ENCODE measurements around the gene COL25A1. TPM values are rescaled to one million over a fixed set of nuclear protein-coding genes. Genes with fewer than 3 reads are reported as not detected.

The COL25A1 gene
- total and polyA plus RNA-seq, 2 experiments from 2014 or later = 0.25 TPM; not detected in 1

DNA sequence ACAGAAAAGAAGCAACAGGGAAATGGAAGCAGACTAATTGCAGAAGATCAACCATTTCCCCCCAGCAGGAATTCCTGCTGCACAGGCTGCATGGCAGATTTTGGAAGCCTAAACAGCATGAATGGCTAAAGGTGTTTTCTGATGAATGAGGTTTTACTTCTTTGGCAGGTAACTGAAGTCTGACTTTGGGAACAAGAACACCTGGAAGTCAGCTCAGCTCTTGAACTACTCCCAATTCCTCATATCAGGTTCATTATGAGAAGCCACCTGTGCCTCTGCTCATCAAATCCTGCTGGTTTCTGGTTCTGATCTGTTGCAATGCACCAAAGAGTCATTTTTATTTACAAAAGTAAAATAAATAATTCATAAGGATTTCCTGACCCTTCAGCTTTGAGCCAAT, 139.0 kb downstream of the COL25A1 start:
- in situ Hi-C loops (cut with MboI) = no loop called here
- no peak for DNase-seq
- Histone ChIP-seq H3K36me3 (ENCODE audit: low read depth) (no peaks in the 10 kb centered on the region), H3K4me2 (ENCODE audit: unreplicated experiment) (no peak overlapping the region), H3F3A (ENCODE audit: insufficient read depth) (no peaks in the 10 kb centered on the region), H3K79me2 (ENCODE audit: insufficient read depth) (no peaks in the 10 kb centered on the region), H3K4me3 (no peak overlapping the region), H3K27me3 (replicated peaks; ENCODE audit: insufficient read depth) (no peaks in the 10 kb centered on the region), H3K9me2 (ENCODE audit: insufficient read depth) (no peaks in the 10 kb centered on the region), H4K20me1 (ENCODE audit: insufficient read depth) (no peaks in the 10 kb centered on the region), H3K9me3 (ENCODE audit: low read depth) (no peaks in the 10 kb centered on the region), H3K4me1 (ENCODE audit: insufficient read depth) (peaks cover 7% of the 10 kb centered on the region; the same call in 1 of the 2 replicates), H3K9ac (no peak overlapping the region), H2AFZ (no peak overlapping the region), H3K27ac (no peak overlapping the region)
- no peak for TF ChIP-seq EZH2 (IDR thresholded peaks at IDR 0.05; ENCODE audit: insufficient read depth, poor library complexity, severe bottlenecking)
- TF ChIP-seq EZH2phosphoT487 (IDR thresholded peaks at IDR 0.05; ENCODE audit: insufficient read depth, low read depth) = no peak

DNA sequence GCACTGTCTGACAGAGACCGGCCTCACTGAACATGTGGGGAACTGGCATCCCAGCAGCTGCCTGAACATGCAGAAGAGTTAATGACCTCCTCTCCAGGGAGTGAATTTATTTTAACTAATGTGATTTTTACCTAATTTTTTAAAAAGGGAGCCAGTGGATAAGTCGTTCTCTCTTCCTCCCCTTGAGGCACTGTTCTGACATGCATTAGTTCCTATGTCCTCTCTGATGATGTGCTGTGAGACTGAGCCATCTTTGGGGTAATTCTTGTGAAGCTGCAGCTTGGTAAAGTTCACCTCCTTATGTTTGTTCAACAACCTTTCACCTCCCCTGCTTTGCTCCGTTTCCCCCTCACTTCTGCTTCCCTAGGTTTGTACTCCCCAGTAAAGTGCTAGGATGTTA, 139.7 kb downstream of the COL25A1 start:
- H3K4me2 ChIP-seq (ENCODE audit: unreplicated experiment) = no peak overlapping the region
- H3K36me3 ChIP-seq (ENCODE audit: low read depth) = no peaks in the 10 kb centered on the region
- in situ Hi-C loops (cut with MboI) = no loop called here
- no peak overlapping the region for H3K9ac ChIP-seq
- peaks cover 7% of the 10 kb centered on the region; the same call in 1 of the 2 replicates for H3K4me1 ChIP-seq (ENCODE audit: insufficient read depth)
- no peaks in the 10 kb centered on the region for H3K27me3 ChIP-seq (replicated peaks; ENCODE audit: insufficient read depth)
- no peak for DNase-seq
- no peak for TF ChIP-seq EZH2 (IDR thresholded peaks at IDR 0.05; ENCODE audit: insufficient read depth, poor library complexity, severe bottlenecking)
- TF ChIP-seq EZH2phosphoT487 (IDR thresholded peaks at IDR 0.05; ENCODE audit: insufficient read depth, low read depth) = no peak
- H3F3A ChIP-seq (ENCODE audit: insufficient read depth) = no peaks in the 10 kb centered on the region
- H3K27ac ChIP-seq = no peak overlapping the region
- H3K79me2 ChIP-seq (ENCODE audit: insufficient read depth) = no peaks in the 10 kb centered on the region
- no peak overlapping the region for H3K4me3 ChIP-seq
- H3K9me3 ChIP-seq (ENCODE audit: low read depth) = no peaks in the 10 kb centered on the region
- H4K20me1 ChIP-seq (ENCODE audit: insufficient read depth) = no peaks in the 10 kb centered on the region
- 81 to 86% methylated on average over 3 of the region's 3 CpGs for WGBS, 2 experiments (ENCODE audit: low coverage in 1 of 2, low lambda C conversion rate in 2 of 2, missing lambda C conversion rate in 2 of 2)
- no peak overlapping the region for H2AFZ ChIP-seq
- H3K9me2 ChIP-seq (ENCODE audit: insufficient read depth) = no peaks in the 10 kb centered on the region

DNA sequence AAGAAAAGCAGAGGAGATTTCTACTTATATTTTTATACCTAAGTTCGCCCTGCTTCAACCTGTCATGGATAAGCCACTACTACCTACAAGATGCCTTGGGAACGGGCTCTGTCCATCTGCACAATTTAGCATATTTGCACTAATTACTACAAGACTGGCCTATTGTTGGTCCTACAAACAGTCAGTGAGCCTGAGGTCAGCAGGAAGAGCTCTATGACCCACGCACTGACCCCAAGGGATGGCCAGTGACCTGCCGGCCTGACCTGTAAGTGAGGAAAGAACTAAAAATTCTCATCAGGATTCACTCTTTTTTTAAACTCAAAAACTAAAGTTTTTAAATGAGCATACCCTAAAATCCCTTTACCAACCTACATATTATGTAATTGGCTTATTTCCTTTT, 142.0 kb downstream of the COL25A1 start:
- no peaks in the 10 kb centered on the region for H3K36me3 ChIP-seq (ENCODE audit: low read depth)
- no peak for DNase-seq
- 86 to 88% methylated on average over 4 of the region's 4 CpGs for WGBS, 2 experiments (ENCODE audit: low coverage in 1 of 2, low lambda C conversion rate in 2 of 2, missing lambda C conversion rate in 2 of 2)

DNA sequence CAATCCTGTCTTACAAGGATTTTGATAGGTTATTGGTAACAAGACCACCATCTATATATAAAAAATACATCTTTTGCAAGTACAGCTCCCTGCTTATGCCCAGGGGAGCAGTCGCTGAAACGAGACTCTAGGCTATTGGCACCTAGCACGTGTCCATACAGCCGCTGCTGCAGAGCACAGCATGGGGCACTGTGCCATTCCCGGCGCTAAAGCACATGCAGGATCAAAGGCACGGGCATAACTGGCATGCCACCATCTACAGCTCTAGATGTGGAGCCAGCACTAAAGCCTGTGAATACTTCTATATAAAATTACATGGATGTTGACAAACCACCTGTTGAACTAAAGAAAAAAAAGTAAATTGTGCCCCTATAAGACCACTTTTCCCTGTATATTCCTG, 144.8 kb downstream of the COL25A1 start:
- Histone ChIP-seq H3F3A (ENCODE audit: insufficient read depth) (no peaks in the 10 kb centered on the region), H3K4me3 (no peak overlapping the region), H3K27me3 (replicated peaks; ENCODE audit: insufficient read depth) (no peaks in the 10 kb centered on the region), H2AFZ (no peak overlapping the region), H3K9me2 (ENCODE audit: insufficient read depth) (no peaks in the 10 kb centered on the region), H3K9me3 (ENCODE audit: low read depth) (no peaks in the 10 kb centered on the region), H3K4me2 (ENCODE audit: unreplicated experiment) (no peak overlapping the region), H3K4me1 (ENCODE audit: insufficient read depth) (no peaks in the 10 kb centered on the region), H3K79me2 (ENCODE audit: insufficient read depth) (no peaks in the 10 kb centered on the region), H4K20me1 (ENCODE audit: insufficient read depth) (no peaks in the 10 kb centered on the region), H3K27ac (no peak overlapping the region), H3K36me3 (ENCODE audit: low read depth) (no peaks in the 10 kb centered on the region), H3K9ac (no peak overlapping the region)
- WGBS, 2 experiments (ENCODE audit: low coverage in 1 of 2, low lambda C conversion rate in 2 of 2, missing lambda C conversion rate in 2 of 2) = 69 to 70% methylated on average over 7 of the region's 7 CpGs
- no peak for TF ChIP-seq EZH2phosphoT487 (IDR thresholded peaks at IDR 0.05; ENCODE audit: insufficient read depth, low read depth)
- TF ChIP-seq EZH2 (IDR thresholded peaks at IDR 0.05; ENCODE audit: insufficient read depth, poor library complexity, severe bottlenecking) = no peak
- in situ Hi-C loops (cut with MboI) = no loop called here
- no peak for DNase-seq

More for the DNA sequence above, 142.0 kb downstream of the COL25A1 start:
- no peaks in the 10 kb centered on the region for H3K27me3 ChIP-seq (replicated peaks; ENCODE audit: insufficient read depth)
- H3K27ac ChIP-seq = no peak overlapping the region
- no peak for TF ChIP-seq EZH2 (IDR thresholded peaks at IDR 0.05; ENCODE audit: insufficient read depth, poor library complexity, severe bottlenecking)
- TF ChIP-seq EZH2phosphoT487 (IDR thresholded peaks at IDR 0.05; ENCODE audit: insufficient read depth, low read depth) = no peak
- H4K20me1 ChIP-seq (ENCODE audit: insufficient read depth) = no peaks in the 10 kb centered on the region
- H3K79me2 ChIP-seq (ENCODE audit: insufficient read depth) = no peaks in the 10 kb centered on the region
- H3F3A ChIP-seq (ENCODE audit: insufficient read depth) = no peaks in the 10 kb centered on the region
- no peaks in the 10 kb centered on the region for H3K9me2 ChIP-seq (ENCODE audit: insufficient read depth)
- H3K4me3 ChIP-seq = no peak overlapping the region
- no peak overlapping the region for H3K4me2 ChIP-seq (ENCODE audit: unreplicated experiment)
- H3K9ac ChIP-seq = no peak overlapping the region
- H2AFZ ChIP-seq = no peak overlapping the region
- in situ Hi-C loops (cut with MboI) = no loop called here
- H3K9me3 ChIP-seq (ENCODE audit: low read depth) = no peaks in the 10 kb centered on the region
- H3K4me1 ChIP-seq (ENCODE audit: insufficient read depth) = peaks cover 7% of the 10 kb centered on the region; the same call in 1 of the 2 replicates

DNA sequence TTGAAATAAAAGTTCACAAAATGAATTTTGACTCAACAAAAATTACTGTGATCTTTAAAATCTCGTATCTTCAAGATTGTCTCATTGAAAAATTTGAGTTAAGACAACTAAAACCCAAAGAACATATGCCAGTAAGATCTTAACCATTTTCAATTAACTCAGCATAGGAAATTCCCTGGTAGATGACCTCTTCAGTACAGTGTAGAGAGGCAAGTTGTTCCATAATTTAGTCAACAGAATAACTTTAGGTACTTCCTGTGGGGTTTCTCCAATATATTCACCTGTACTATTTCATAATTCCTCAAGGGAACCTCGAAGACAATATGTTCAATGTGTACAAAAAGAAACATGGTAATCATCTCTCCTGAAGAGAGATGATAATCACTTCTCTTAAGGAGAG, 145.3 kb downstream of the COL25A1 start:
- in situ Hi-C loops (cut with MboI) = no loop called here
- DNase-seq = no peak
- Histone ChIP-seq H3K36me3 (ENCODE audit: low read depth) (no peaks in the 10 kb centered on the region), H3K79me2 (ENCODE audit: insufficient read depth) (no peaks in the 10 kb centered on the region), H2AFZ (no peak overlapping the region), H3K9me3 (ENCODE audit: low read depth) (no peaks in the 10 kb centered on the region), H3F3A (ENCODE audit: insufficient read depth) (no peaks in the 10 kb centered on the region), H3K4me1 (ENCODE audit: insufficient read depth) (no peaks in the 10 kb centered on the region), H3K4me2 (ENCODE audit: unreplicated experiment) (no peak overlapping the region), H4K20me1 (ENCODE audit: insufficient read depth) (no peaks in the 10 kb centered on the region), H3K9me2 (ENCODE audit: insufficient read depth) (no peaks in the 10 kb centered on the region), H3K27me3 (replicated peaks; ENCODE audit: insufficient read depth) (no peaks in the 10 kb centered on the region), H3K9ac (no peak overlapping the region), H3K4me3 (no peak overlapping the region), H3K27ac (no peak overlapping the region)
- WGBS, 2 experiments (ENCODE audit: low coverage in 1 of 2, low lambda C conversion rate in 2 of 2, missing lambda C conversion rate in 2 of 2) = 48 to 59% methylated on average over 2 of the region's 2 CpGs
- no peak for TF ChIP-seq EZH2phosphoT487 (IDR thresholded peaks at IDR 0.05; ENCODE audit: insufficient read depth, low read depth)
- TF ChIP-seq EZH2 (IDR thresholded peaks at IDR 0.05; ENCODE audit: insufficient read depth, poor library complexity, severe bottlenecking) = no peak
